Psoas muscle (tissue), 8 donors: ENCODE results near the gene STAT6. TPM values are rescaled to one million over a fixed set of nuclear protein-coding genes. Genes with fewer than 3 reads are reported as not detected.
"Not testable (repeated sequence)": the region's sequence is repeated elsewhere in the genome, so short reads cannot be mapped to it uniquely, and the experiment has no call there.

Experiments used
- ATAC-seq, 4 donors: fragments of 200-7000 bp; cut with Tn5 transposase; one replicate each; pipeline ENCODE4 v1.9.1; 2020; ENCODE audit warnings: moderate library complexity in 3 of 4, mild to moderate bottlenecking in 2 of 4
- DNase-seq, 2 donors: peaks; one replicate each; pipeline ENCODE4 v3.0.0-alpha.2; 2020
- H3K27ac ChIP-seq: fragments of 200-600 bp; one replicate; pipeline ENCODE4 v1.8.0; 2022
- H3K27me3 ChIP-seq, 3 donors: fragments of 200-600 bp in 1 of 3; one replicate each; pipeline versions ENCODE4 v1.6.1 to v1.8.0; 2013 to 2022; ENCODE audit warnings: low read length in 2 of 3, mild to moderate bottlenecking in 2 of 3, moderate library complexity in 1 of 3; ENCODE audit not compliant: insufficient read depth in 3 of 3
- H3K36me3 ChIP-seq, 2 donors: fragments of 200-600 bp in 1 of 2; one replicate each; pipeline versions ENCODE4 v1.6.1 to v1.8.0; 2013 to 2022; ENCODE audit warnings: low read depth in 1 of 2, mild to moderate bottlenecking in 1 of 2, moderate library complexity in 1 of 2; ENCODE audit not compliant: insufficient read depth in 1 of 2
- H3K4me1 ChIP-seq: fragments of 200-600 bp; one replicate; pipeline ENCODE4 v1.8.0; 2022
- H3K4me3 ChIP-seq: fragments of 200-600 bp; one replicate; pipeline ENCODE4 v1.8.0; 2022; ENCODE audit warnings: mild to moderate bottlenecking
- H3K9me3 ChIP-seq: fragments of 200-600 bp; one replicate; pipeline ENCODE4 v1.8.0; 2022
- CTCF ChIP-seq: fragments of 200-600 bp; IDR thresholded peaks from one replicate; pipeline ENCODE4 v1.8.0; 2022; ENCODE audit warnings: antibody characterized with exemption
- WGBS, 3 donors: extraction: QIAGEN DNeasy Blood & Tissue Kit; methylation state at CpG; one replicate each; pipeline versions ENCODE4 v1.1.6 to v1.1.7; 2013; 5-methylcytosine and 5-hydroxymethylcytosine counted together
- intact Hi-C, 2 donors: fragments of 100-400 bp; cut with DNase I; formaldehyde crosslinking; loops; one replicate each; pipeline versions ENCODE4 v1.11.0 to v1.14.2; 2022
- polyA plus RNA-seq, 3 donors: library from polyadenylated mRNA; stranded (reverse); fragments of 200-250 nt; gene quantifications; one replicate each; pipeline ENCODE4 v1.2.3, GENCODE V29; 2013
- total RNA-seq, 4 donors: library from RNA; stranded (reverse); fragmentation: NEBNext Ultra II Directional in 2 of 4; extraction: Animal tissue kit (Norgen Biotek cat#: 25700) in 2 of 4; gene quantifications; one replicate each; pipeline versions ENCODE4 v1.2.1 to v1.2.4, GENCODE V29; 2021 to 2023
- donor health status: healthy with polysubstance abuse.
- donor health status: DM: no; HTN: no; CAD: no; lungs with moderate emphysema.
- donor health status: Bipolar disorder and iron deficiency.
- donor health status: healthy.
- donor health status: DM: yes; HTN: yes; CAD: no.
- donor health status: DM: no; HTN: no; CAD: no.
- donor health status: DM: no; HTN: no; CAD: no.
- donor health status: DM: yes; HTN: yes; CAD: no.

The STAT6 gene
- total and polyA plus RNA-seq, 7 donors, result 10.4 to 27.7 (median 14.1) TPM

- ATAC-seq (no peak), DNase-seq (no peak)
- intact Hi-C loops, result no loop called here
- no peaks in the 10 kb centered on the region for H3K27me3 ChIP-seq
- no peak overlapping the region for H3K27ac ChIP-seq
- WGBS, 3 donors, result 57 to 76% (median 59%) methylated on average over 3 of the region's 3 CpGs
- no peak overlapping the region for H3K4me3 ChIP-seq
- no peaks in the 10 kb centered on the region for H3K4me1 ChIP-seq
- no peaks in the 10 kb centered on the region for H3K9me3 ChIP-seq
- peaks cover 8 to 39% of the 10 kb centered on the region in 2 donors for H3K36me3 ChIP-seq
- TF ChIP-seq CTCF, result no peak
These were observed 55.3 kb downstream of the STAT6 start for GRCh38 chr12:57055824-57056223.

DNA sequence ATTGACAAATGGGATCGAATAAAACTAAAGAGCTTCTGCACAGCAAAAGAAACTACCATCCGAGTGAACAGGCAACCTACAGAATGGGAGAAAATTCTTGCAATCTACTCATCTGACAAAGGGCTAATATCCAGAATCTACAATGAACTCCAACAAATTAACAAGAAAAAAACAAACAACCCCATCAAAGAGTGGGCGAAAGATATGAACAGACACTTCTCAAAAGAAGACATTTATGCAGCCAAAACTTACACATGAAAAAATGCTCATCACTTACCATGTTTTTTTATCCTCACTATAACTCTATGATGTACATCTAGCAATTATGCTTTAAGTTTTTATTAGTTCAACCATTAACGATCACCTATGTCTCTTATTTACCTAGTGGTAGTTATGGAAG is 57.3 kb downstream of the STAT6 start:
- intact Hi-C loops, ATAC-seq, H3K27me3 ChIP-seq, H3K9me3 ChIP-seq, H3K27ac ChIP-seq, DNase-seq, H3K4me1 ChIP-seq, H3K4me3 ChIP-seq: not testable (repeated sequence)
- peaks cover 4 to 19% of the 10 kb centered on the region in 2 donors for H3K36me3 ChIP-seq
- 95 to 99% (median 96%) methylated on average over 4 of the region's 4 CpGs for WGBS, 3 donors

DNA sequence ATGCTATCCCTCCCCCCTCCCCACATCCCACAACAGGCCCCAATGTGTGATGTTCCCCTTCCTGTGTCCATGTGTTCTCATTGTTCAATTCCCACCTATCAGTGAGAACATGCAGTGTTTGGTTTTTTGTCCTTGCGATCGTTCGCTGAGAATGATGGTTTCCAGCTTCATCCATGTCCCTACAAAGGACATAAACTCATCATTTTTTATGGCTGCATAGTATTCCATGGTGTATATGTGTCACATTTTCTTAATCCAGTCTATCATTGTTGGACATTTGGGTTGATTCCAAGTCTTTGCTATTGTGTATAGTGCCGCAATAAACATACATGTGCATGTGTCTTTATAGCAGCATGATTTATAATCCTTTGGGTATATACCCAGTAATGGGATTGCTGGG is 58.0 kb downstream of the STAT6 start:
- H3K36me3 ChIP-seq, result peaks cover 0 to 12% of the 10 kb centered on the region in 2 donors
- ATAC-seq, H3K4me3 ChIP-seq, intact Hi-C loops, H3K9me3 ChIP-seq, H3K27ac ChIP-seq, H3K27me3 ChIP-seq, DNase-seq, H3K4me1 ChIP-seq: not testable (repeated sequence)
- 96 to 99% (median 97%) methylated on average over 4 of the region's 4 CpGs for WGBS, 3 donors

DNA sequence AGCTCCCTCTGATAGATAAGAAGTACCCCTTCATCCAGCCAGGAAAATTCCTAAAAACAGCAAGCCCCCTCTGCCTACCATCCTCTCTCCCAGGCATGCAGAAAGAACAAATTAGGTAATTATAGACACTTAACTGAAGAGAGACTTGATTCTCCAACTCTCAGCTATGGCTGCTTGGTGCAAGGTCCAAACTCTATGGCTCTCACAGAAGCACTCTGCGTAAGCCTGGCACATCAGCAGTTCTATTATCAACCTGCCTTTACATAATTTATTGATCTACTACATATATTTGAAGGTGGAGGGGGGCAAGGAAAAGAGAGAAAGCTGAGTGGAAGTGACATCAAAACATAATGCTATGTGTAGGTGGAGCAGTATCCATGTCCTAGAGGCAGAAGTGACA is 60.2 kb downstream of the STAT6 start:
- H3K9me3 ChIP-seq, result no peaks in the 10 kb centered on the region
- no peak for TF ChIP-seq CTCF
- no peaks in the 10 kb centered on the region for H3K27me3 ChIP-seq
- DNase-seq, result no peak
- no peak for ATAC-seq
- H3K36me3 ChIP-seq, result no peaks in the 10 kb centered on the region
- no peaks in the 10 kb centered on the region for H3K4me1 ChIP-seq
- H3K27ac ChIP-seq, result no peak overlapping the region
- no peak overlapping the region for H3K4me3 ChIP-seq
- intact Hi-C loops, result no loop called here
- WGBS, 3 donors, result 85 to 97% (median 96%) methylated on average over 1 of the region's 1 CpG

- Histone ChIP-seq H3K4me1 (no peaks in the 10 kb centered on the region), H3K27me3 (no peaks in the 10 kb centered on the region), H3K36me3 (no peaks in the 10 kb centered on the region), H3K4me3 (no peak within 1 kb of the TSS), H3K9me3 (no peaks in the 10 kb centered on the region), H3K27ac (no peak within 1 kb of the TSS)
- TF ChIP-seq CTCF, result no peak
- intact Hi-C loops, result no loop called here
- ATAC-seq (no peak), DNase-seq (no peak)
- WGBS, 3 donors, result 25 to 48% (median 35%) methylated on average over 2 of the region's 2 CpGs
These were observed 61.3 kb downstream of the STAT6 start, which contains the start of gene MYO1A for GRCh38 chr12:57049890-57050289. MYO1A (minus strand) TSS chr12:57050129; CDS start chr12:57048323, 1,806 bp downstream.

GRCh38 chr12:57049119-57049446 is 62.1 kb downstream of the STAT6 start:
- Histone ChIP-seq H3K27ac (no peak overlapping the region), H3K36me3 (no peaks in the 10 kb centered on the region), H3K9me3 (no peaks in the 10 kb centered on the region), H3K27me3 (no peaks in the 10 kb centered on the region), H3K4me3 (no peak overlapping the region), H3K4me1 (no peaks in the 10 kb centered on the region)
- WGBS, 3 donors, result 80 to 89% (median 85%) methylated on average over 4 of the region's 4 CpGs
- TF ChIP-seq CTCF, result no peak
- intact Hi-C loops, result no loop called here
- ATAC-seq, result no peak
- no peak for DNase-seq
